Parathyroid adenoma (tissue), 2 donors: ENCODE measurements around the gene FCN3.

Experiments used
- H2AFZ ChIP-seq: fragments of 300-600 bp; sonication (generic); one replicate; pipeline ENCODE4 v1.7.0; 2017; ENCODE audit warnings: antibody characterized with exemption, mild to moderate bottlenecking
- H3K27ac ChIP-seq: fragments of 300-600 bp; sonication (generic); one replicate; pipeline ENCODE4 v1.7.0; 2017
- H3K27me3 ChIP-seq: fragments of 300-600 bp; sonication (generic); one replicate; pipeline ENCODE4 v1.7.0; 2017; ENCODE audit warnings: low read length; ENCODE audit not compliant: control insufficient read depth, insufficient read depth
- H3K36me3 ChIP-seq: fragments of 300-600 bp; sonication (generic); one replicate; pipeline ENCODE4 v1.7.0; 2017; ENCODE audit warnings: low read length; ENCODE audit not compliant: control insufficient read depth, insufficient read depth
- H3K4me1 ChIP-seq: fragments of 300-600 bp; sonication (generic); one replicate; pipeline ENCODE4 v1.7.0; 2017; ENCODE audit warnings: control low read depth
- H3K4me2 ChIP-seq: fragments of 300-600 bp; sonication (generic); one replicate; pipeline ENCODE4 v1.7.0; 2017; ENCODE audit warnings: low read length
- H3K4me3 ChIP-seq: fragments of 300-600 bp; sonication (generic); one replicate; pipeline ENCODE4 v1.7.0; 2017; ENCODE audit warnings: low read depth, low read length
- H3K79me2 ChIP-seq: fragments of 300-600 bp; sonication (generic); one replicate; pipeline ENCODE4 v1.7.0; 2017; ENCODE audit warnings: control low read depth
- H3K9ac ChIP-seq: fragments of 300-600 bp; sonication (generic); one replicate; pipeline ENCODE4 v1.7.0; 2017; ENCODE audit warnings: mild to moderate bottlenecking
- H3K9me3 ChIP-seq: fragments of 300-600 bp; sonication (generic); one replicate; pipeline ENCODE4 v1.7.0; 2017; ENCODE audit warnings: low read length; ENCODE audit not compliant: control insufficient read depth
- CTCF ChIP-seq: fragments of 300-600 bp; sonication (generic); IDR thresholded peaks from one replicate; pipeline ENCODE4 v1.7.0; 2017; ENCODE audit warnings: antibody characterized with exemption, mild to moderate bottlenecking
- donor health status: primary hyperparathyroidism.

The FCN3 gene

GRCh38 chr1:27380224-27380623, 5.6 kb upstream of the FCN3 start:
- no peak overlapping the region for H3K9ac ChIP-seq
- no peaks in the 10 kb centered on the region for H3K4me1 ChIP-seq
- no peaks in the 10 kb centered on the region for H3K36me3 ChIP-seq
- no peaks in the 10 kb centered on the region for H3K27me3 ChIP-seq
- H3K27ac ChIP-seq = no peak overlapping the region
- H3K4me2 ChIP-seq = no peak overlapping the region
- no peaks in the 10 kb centered on the region for H3K9me3 ChIP-seq
- no peak overlapping the region for H2AFZ ChIP-seq
- no peaks in the 10 kb centered on the region for H3K79me2 ChIP-seq
- no peak for TF ChIP-seq CTCF
- H3K4me3 ChIP-seq = no peak overlapping the region

GRCh38 chr1:27379564-27380122, 5.0 kb upstream of the FCN3 start:
- TF ChIP-seq CTCF = no peak
- no peaks in the 10 kb centered on the region for H3K4me1 ChIP-seq
- H3K4me3 ChIP-seq = no peak overlapping the region
- H3K9ac ChIP-seq = no peak overlapping the region
- no peak overlapping the region for H3K4me2 ChIP-seq
- no peak overlapping the region for H3K27ac ChIP-seq
- H3K27me3 ChIP-seq = no peaks in the 10 kb centered on the region
- no peaks in the 10 kb centered on the region for H3K79me2 ChIP-seq
- H3K9me3 ChIP-seq = no peaks in the 10 kb centered on the region
- no peak overlapping the region for H2AFZ ChIP-seq
- H3K36me3 ChIP-seq = no peaks in the 10 kb centered on the region

GRCh38 chr1:27377760-27378495, 3.3 kb upstream of the FCN3 start:
- no peak for TF ChIP-seq CTCF
- Histone ChIP-seq H3K27me3 (no peaks in the 10 kb centered on the region), H3K4me1 (no peaks in the 10 kb centered on the region), H3K27ac (no peak overlapping the region), H3K9me3 (no peaks in the 10 kb centered on the region), H3K4me3 (no peak overlapping the region), H3K4me2 (no peak overlapping the region), H3K79me2 (no peaks in the 10 kb centered on the region), H3K36me3 (no peaks in the 10 kb centered on the region), H3K9ac (no peak overlapping the region), H2AFZ (no peak overlapping the region)

- Histone ChIP-seq H3K36me3 (no peaks in the 10 kb centered on the region), H3K4me3 (no peak overlapping the region), H2AFZ (no peak overlapping the region)
These were observed 1.6 kb downstream of the FCN3 start for GRCh38 chr1:27372808-27373690.

More at GRCh38 chr1:27372808-27373690, 1.6 kb downstream of the FCN3 start:
- Histone ChIP-seq H3K27me3 (no peaks in the 10 kb centered on the region), H3K27ac (no peak overlapping the region), H3K4me2 (no peak overlapping the region), H3K79me2 (no peaks in the 10 kb centered on the region), H3K4me1 (no peaks in the 10 kb centered on the region), H3K9me3 (no peaks in the 10 kb centered on the region), H3K9ac (no peak overlapping the region)
- no peak for TF ChIP-seq CTCF
